Brain microvascular endothelial cell (primary cell): ENCODE measurements around the gene ANKRD23.

Experiments
- DNase-seq: peaks from one replicate; pipeline ENCODE4 v3.0.0-alpha.2; 2020
- H3K27ac ChIP-seq: fragments of 250-450 bp; sonication (Bioruptor Pico); 2 replicates; pipeline ENCODE4 v1.5.1; 2020; ENCODE audit warnings: mild to moderate bottlenecking, moderate library complexity
- H3K27me3 ChIP-seq: fragments of 250-450 bp; sonication (Bioruptor Pico); replicated peaks from 2 replicates; pipeline ENCODE4 v1.5.1; 2020; ENCODE audit warnings: mild to moderate bottlenecking
- H3K36me3 ChIP-seq: fragments of 250-450 bp; sonication (Bioruptor Pico); replicated peaks from 2 replicates; pipeline ENCODE4 v1.5.1; 2020; ENCODE audit warnings: mild to moderate bottlenecking
- H3K4me3 ChIP-seq: 2 replicates; pipeline ENCODE4 v1.5.1; 2011; ENCODE audit warnings: low read depth, mild to moderate bottlenecking, control low read depth, low read length, moderate library complexity
- CTCF ChIP-seq: IDR thresholded peaks from 2 replicates; pipeline ENCODE4 v1.5.1; 2011; ENCODE audit warnings: low read depth, mild to moderate bottlenecking, moderate library complexity, low read length, control low read depth, inconsistent platforms; ENCODE audit errors: missing control alignments
- in situ Hi-C: cut with HindIII; loops from 2 replicates; pipeline ENCODE4 v1.10.0; 2017; ENCODE audit warnings: low sequenced_read_pairs, low pct_ligation_motif_present

Gene ANKRD23

GRCh38 chr2:96856776-96857666, 13.2 kb upstream of the ANKRD23 start:
- DNase-seq = no peak
- Histone ChIP-seq H3K4me3 (peak overlapping the region; percentile 74), H3K27me3 (no peaks in the 10 kb centered on the region), H3K36me3 (peaks cover 25% of the 10 kb centered on the region), H3K27ac (no peak overlapping the region)
- TF ChIP-seq CTCF = no peak
- in situ Hi-C loops = no loop called here

- no peak for DNase-seq
- H3K27me3 ChIP-seq = no peaks in the 10 kb centered on the region
- in situ Hi-C loops = no loop called here
- TF ChIP-seq CTCF = no peak
- H3K36me3 ChIP-seq = peaks cover 15% of the 10 kb centered on the region
- H3K27ac ChIP-seq = no peak overlapping the region
- no peak overlapping the region for H3K4me3 ChIP-seq
Measured at GRCh38 chr2:96853321-96853720, 9.5 kb upstream of the ANKRD23 start.

- no peak for TF ChIP-seq CTCF
- H3K27ac ChIP-seq = no peak overlapping the region
- no peaks in the 10 kb centered on the region for H3K27me3 ChIP-seq
- no peak overlapping the region for H3K4me3 ChIP-seq
- in situ Hi-C loops = no loop called here
- DNase-seq = no peak
- H3K36me3 ChIP-seq = peaks cover 15% of the 10 kb centered on the region
Measured at GRCh38 chr2:96852667-96853066, 8.8 kb upstream of the ANKRD23 start.

- DNase-seq = no peak
- no peak for TF ChIP-seq CTCF
- Histone ChIP-seq H3K4me3 (no peak overlapping the region), H3K27ac (no peak overlapping the region), H3K27me3 (no peaks in the 10 kb centered on the region), H3K36me3 (peaks cover 15% of the 10 kb centered on the region)
- in situ Hi-C loops = no loop called here
Measured at GRCh38 chr2:96848264-96848663, 4.4 kb upstream of the ANKRD23 start.

GRCh38 chr2:96847586-96847985, 3.8 kb upstream of the ANKRD23 start:
- in situ Hi-C loops = no loop called here
- Histone ChIP-seq H3K4me3 (no peak overlapping the region), H3K36me3 (peaks cover 12% of the 10 kb centered on the region), H3K27me3 (no peaks in the 10 kb centered on the region), H3K27ac (no peak overlapping the region)
- DNase-seq = no peak
- TF ChIP-seq CTCF = no peak
